Measurements from ENCODE around the gene SLC19A1.

SLC19A1 gene

GRCh38 chr21:45508607-45509565 lies 33.4 kb downstream of the SLC19A1 start:
- no peak for TF ChIP-seq CTCF (IDR thresholded peaks at IDR 0.05; ENCODE audit: control insufficient read depth, insufficient read depth, low read depth, low read length, missing control alignments)
- DNase-seq (ENCODE audit: low read depth), result no peak
- no peak overlapping the region for H3K4me3 ChIP-seq (ENCODE audit: control insufficient read depth, low read depth, low read length)

GRCh38 chr21:45507888-45508508 lies 34.2 kb downstream of the SLC19A1 start:
- no peak for DNase-seq (ENCODE audit: low read depth)
- H3K4me3 ChIP-seq (ENCODE audit: control insufficient read depth, low read depth, low read length), result no peak overlapping the region
- no peak for TF ChIP-seq CTCF (IDR thresholded peaks at IDR 0.05; ENCODE audit: control insufficient read depth, insufficient read depth, low read depth, low read length, missing control alignments)

- no peak for DNase-seq (ENCODE audit: low read depth)
- no peak for TF ChIP-seq CTCF (IDR thresholded peaks at IDR 0.05; ENCODE audit: control insufficient read depth, insufficient read depth, low read depth, low read length, missing control alignments)
- no peak overlapping the region for H3K4me3 ChIP-seq (ENCODE audit: control insufficient read depth, low read depth, low read length)
These were observed 34.7 kb downstream of the SLC19A1 start for GRCh38 chr21:45507523-45507875.

GRCh38 chr21:45506836-45507522 lies 35.3 kb downstream of the SLC19A1 start:
- TF ChIP-seq CTCF (IDR thresholded peaks at IDR 0.05; ENCODE audit: control insufficient read depth, insufficient read depth, low read depth, low read length, missing control alignments), result no peak
- DNase-seq (ENCODE audit: low read depth), result no peak
- H3K4me3 ChIP-seq (ENCODE audit: control insufficient read depth, low read depth, low read length), result no peak overlapping the region

GRCh38 chr21:45506241-45506817 lies 35.9 kb downstream of the SLC19A1 start:
- H3K4me3 ChIP-seq (ENCODE audit: control insufficient read depth, low read depth, low read length), result no peak overlapping the region
- no peak for TF ChIP-seq CTCF (IDR thresholded peaks at IDR 0.05; ENCODE audit: control insufficient read depth, insufficient read depth, low read depth, low read length, missing control alignments)

GRCh38 chr21:45505416-45506021 lies 36.7 kb downstream of the SLC19A1 start:
- no peak for DNase-seq (ENCODE audit: low read depth)
- TF ChIP-seq CTCF (IDR thresholded peaks at IDR 0.05; ENCODE audit: control insufficient read depth, insufficient read depth, low read depth, low read length, missing control alignments), result no peak
- no peak overlapping the region for H3K4me3 ChIP-seq (ENCODE audit: control insufficient read depth, low read depth, low read length)

More at GRCh38 chr21:45506241-45506817, 35.9 kb downstream of the SLC19A1 start:
- no peak for DNase-seq (ENCODE audit: low read depth)

Measured in AG09309 (cell line).